T-helper 2 cell treated with Interferon-gamma antibody and Interleukin-4, amounts not matched to agents 100 ng/mL and 5 ng/mL, for 36 hours (primary cell): ENCODE results near the gene FAM184A. TPM values are rescaled to one million over a fixed set of nuclear protein-coding genes. Genes with fewer than 3 reads are reported as not detected.

Experiments
- intact Hi-C: fragments of 100-400 bp; cut with micrococcal nuclease; formaldehyde crosslinking; loops from one replicate; pipeline ENCODE4 v1.15.1; 2023
- total RNA-seq: library from RNA; stranded (reverse); gene quantifications from 2 replicates; pipeline ENCODE4 v1.2.3, GENCODE V29; 2022

The FAM184A gene
- total RNA-seq, 1 donor from 2014 or later = 3.8 TPM

DNA sequence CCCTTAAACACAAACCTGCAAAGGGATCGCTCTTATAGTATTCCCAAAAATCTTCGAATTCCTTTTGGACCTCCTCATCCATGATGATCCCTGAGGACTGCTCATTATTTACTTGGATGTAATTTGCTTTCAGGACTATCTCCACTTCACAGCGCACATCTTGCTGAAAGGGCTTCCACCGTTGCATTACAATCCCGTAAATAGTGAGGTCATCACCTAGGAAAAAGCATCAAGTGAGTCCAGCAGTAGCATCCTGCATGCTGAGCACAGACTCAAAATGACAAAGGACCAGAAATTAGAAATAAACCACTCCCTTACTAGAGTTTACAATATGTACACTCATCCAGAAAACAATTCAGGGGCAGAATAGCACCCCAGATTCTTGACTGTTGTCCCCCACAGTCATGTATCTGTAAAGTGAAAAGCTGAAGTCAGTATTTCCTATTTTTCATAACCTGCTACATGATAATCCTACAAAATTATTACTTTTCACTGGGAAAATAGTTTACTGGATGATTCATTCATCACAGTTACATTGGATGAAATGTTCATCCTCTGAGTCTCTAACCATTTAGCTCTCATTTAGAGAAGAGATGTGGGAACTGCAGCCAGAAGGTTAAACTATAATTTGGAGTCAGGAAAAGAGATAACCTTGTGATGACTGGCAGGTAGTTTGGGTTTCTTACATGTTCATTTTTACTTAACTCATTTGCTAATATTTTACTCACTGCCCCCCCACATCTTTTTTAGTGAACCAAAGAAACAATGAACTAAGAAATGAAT, 160.7 kb downstream of the FAM184A start:
- intact Hi-C loops = no loop called here

DNA sequence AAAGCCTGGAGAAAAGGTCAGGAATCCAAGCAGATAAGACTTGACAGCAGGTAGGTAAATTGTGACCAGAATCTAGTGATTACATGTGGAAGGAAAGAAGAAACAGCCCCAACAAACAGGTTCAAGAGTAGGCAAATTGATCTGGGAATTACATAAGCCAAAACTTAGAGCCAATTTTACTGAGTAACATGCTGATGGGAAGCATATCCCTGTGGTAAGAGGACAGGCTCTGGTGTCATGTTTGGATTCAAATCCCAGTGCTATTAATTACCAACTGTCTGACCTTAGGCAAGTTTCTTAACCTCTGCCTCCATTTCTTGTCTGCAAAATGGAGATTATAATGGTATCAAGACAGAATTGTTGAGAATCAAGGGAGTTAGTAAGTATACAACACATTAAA, 163.9 kb downstream of the FAM184A start:
- intact Hi-C loops = no loop called here

DNA sequence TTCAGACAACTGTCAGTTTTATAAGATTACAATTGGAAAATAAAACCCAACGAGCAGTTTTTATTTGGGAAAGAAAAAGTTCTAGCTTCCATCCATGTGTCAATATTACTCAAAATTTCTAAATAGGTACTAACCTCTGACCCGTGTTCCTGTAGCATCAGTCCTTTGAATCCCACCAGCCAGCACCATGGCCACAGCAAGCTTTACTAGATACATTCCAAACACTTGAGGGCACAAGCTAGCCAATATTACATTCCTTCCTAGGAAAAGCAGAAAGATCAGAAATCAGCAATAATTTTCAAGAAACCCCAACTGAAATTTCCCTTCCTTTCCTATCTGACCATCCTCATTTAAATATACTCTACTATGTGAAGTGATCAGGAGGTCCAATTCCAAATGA, 165.3 kb downstream of the FAM184A start:
- intact Hi-C loops = no loop called here

DNA sequence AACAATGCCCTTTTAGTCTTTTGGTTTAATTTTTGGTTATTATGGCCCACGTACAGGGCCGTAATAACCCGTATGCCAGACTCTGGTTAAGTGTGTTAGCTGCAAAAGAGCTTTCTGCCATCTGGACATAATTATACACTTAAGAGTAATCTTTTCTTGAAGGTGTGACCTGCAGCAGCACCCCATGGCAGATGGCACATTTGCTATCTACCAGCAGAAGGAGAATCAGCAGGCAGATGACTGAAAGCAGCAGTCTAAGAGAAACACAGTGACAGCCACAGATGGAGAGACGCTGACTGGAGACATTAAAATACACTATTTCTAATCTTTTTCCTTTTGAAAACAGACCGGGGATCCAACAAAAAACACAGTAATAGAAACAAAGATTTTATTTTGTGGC, 165.8 kb downstream of the FAM184A start:
- intact Hi-C loops = no loop called here

Other genes with a start within 250 kb of the FAM184A start
- 43.6 TPM in 2 replicates for gene ASF1A, start 184.5 kb downstream of the FAM184A start, total RNA-seq
- 18.3 and 18.8 TPM in 2 replicates for gene MCM9, start 143.5 kb downstream of the FAM184A start, total RNA-seq